K562 (cell line): Measurements from ENCODE around the gene ABHD18. TPM values are rescaled to one million over a fixed set of nuclear protein-coding genes. Genes with fewer than 3 reads are reported as not detected.

Experiments used
- ATAC-seq: fragments of 200-7000 bp; cut with Tn5 transposase; 3 replicates; pipeline ENCODE4 v1.9.1; 2020; ENCODE audit warnings: moderate library complexity
- BruUV-seq: library from RNA; stranded (reverse); fragments of 400-500 nt; replicated peaks from 2 replicates; lab custom pipeline; 2021; lab: Mats Ljungman, UMichigan
- CTCF ChIA-PET: fragments of 300-600 bp; formaldehyde crosslinking; extraction: SDS; loops from one replicate; lab custom pipeline; 2021; ENCODE audit warnings: low intra/inter-chr PET ratio; lab: Yijun Ruan, JAX
- POLR2A ChIA-PET: fragments of 300-600, 350-650 bp; sonication (Branson Sonifier 250); formaldehyde crosslinking; extraction: SDS; loops from one replicate; lab custom pipeline; 2021; ENCODE audit warnings: antibody characterized with exemption, inconsistent platforms; lab: Yijun Ruan, JAX
- DNase-seq, 4 experiments: peaks; one replicate each; pipeline versions ENCODE4 v3.0.0 to v3.0.0-alpha.2; 2011 to 2018; ENCODE audit warnings: low spot score in 3 of 4, mixed read lengths in 3 of 4; ENCODE audit errors: extremely low read depth in 1 of 4
- FAIRE-seq: peaks from 2 replicates; lab custom pipeline; 2011; peaks lifted over from hg19 to GRCh38; lab: Jason Lieb, UNC
- H2AFZ ChIP-seq: 2 replicates; pipeline ENCODE4 v1.6.0; 2011; ENCODE audit warnings: low read depth, low read length, control low read depth, inconsistent platforms
- H3K27ac ChIP-seq: fragments of 200-600 bp; 3 replicates; pipeline ENCODE4 v1.8.0; 2011; ENCODE audit warnings: low read depth, mild to moderate bottlenecking, control low read depth, inconsistent platforms, low read length, moderate library complexity, mixed read lengths; ENCODE audit errors: extremely low read depth
- H3K27me3 ChIP-seq, 2 experiments: fragments of 300-600 bp in 1 of 2; 2 replicates in 1 of 2; 3 replicates in 1 of 2; pipeline versions ENCODE4 v1.6.0 to v1.8.0; 2011; ENCODE audit warnings: inconsistent platforms in 2 of 2, low read length in 2 of 2, mild to moderate bottlenecking in 1 of 2, mixed read lengths in 1 of 2, moderate library complexity in 1 of 2; ENCODE audit not compliant: control insufficient read depth in 2 of 2, insufficient read depth in 2 of 2
- H3K36me3 ChIP-seq: fragments of 300-600 bp; 3 replicates; pipeline ENCODE4 v1.8.0; 2011; ENCODE audit warnings: mild to moderate bottlenecking, low read length, inconsistent platforms; ENCODE audit not compliant: control insufficient read depth, insufficient read depth
- H3K4me1 ChIP-seq, 2 experiments: fragments of 200-600 bp in 1 of 2; replicated peaks in 1 of 2; 2 replicates in 1 of 2; 3 replicates in 1 of 2; pipeline versions ENCODE4 v1.5.1 to v1.8.0; 2011; ENCODE audit warnings: inconsistent platforms in 2 of 2, low read length in 2 of 2, mild to moderate bottlenecking in 1 of 2, mixed read lengths in 1 of 2, moderate library complexity in 1 of 2; ENCODE audit not compliant: control insufficient read depth in 2 of 2, insufficient read depth in 2 of 2
- H3K4me2 ChIP-seq: 2 replicates; pipeline ENCODE4 v1.6.1; 2011; ENCODE audit warnings: low read length, control low read depth, inconsistent platforms, mixed read lengths; ENCODE audit not compliant: insufficient read depth
- H3K4me3 ChIP-seq: fragments of 200-600 bp; sonication (generic), shearing (Covaris generic); 2 replicates; pipeline ENCODE4 v1.5.1; 2016; ENCODE audit warnings: control low read depth, inconsistent platforms
- H3K79me2 ChIP-seq: fragments of 200-600 bp; 3 replicates; pipeline ENCODE4 v1.8.0; 2011; ENCODE audit warnings: low read length, inconsistent platforms; ENCODE audit not compliant: control insufficient read depth, insufficient read depth
- H3K9ac ChIP-seq, 2 experiments: 2 replicates each; pipeline versions ENCODE4 v1.6.0 to v1.6.1; 2011; ENCODE audit warnings: low read depth in 2 of 2, low read length in 2 of 2, control low read depth in 1 of 2, inconsistent platforms in 1 of 2, mild to moderate bottlenecking in 1 of 2, mixed read lengths in 1 of 2; ENCODE audit not compliant: insufficient read depth in 1 of 2
- H3K9me1 ChIP-seq: one replicate; pipeline ENCODE4 v1.6.0; 2011; ENCODE audit warnings: inconsistent platforms, mild to moderate bottlenecking, low read length, moderate library complexity; ENCODE audit not compliant: control insufficient read depth, insufficient read depth
- H3K9me3 ChIP-seq: replicated peaks from 2 replicates; pipeline ENCODE4 v1.5.1; 2011; ENCODE audit warnings: low read depth, low read length, inconsistent platforms; ENCODE audit not compliant: control insufficient read depth, insufficient read depth
- H4K20me1 ChIP-seq: replicated peaks from 2 replicates; pipeline ENCODE4 v1.6.1; 2011; ENCODE audit warnings: low read length, inconsistent platforms, mixed read lengths; ENCODE audit not compliant: control insufficient read depth, insufficient read depth
- CBFA2T3 ChIP-seq: fragments of 450-650 bp; IDR thresholded peaks from 2 replicates; pipeline ENCODE4 v1.6.1; 2017
- CTCFL ChIP-seq: IDR thresholded peaks from 2 replicates; pipeline ENCODE4 v1.6.1; 2011; ENCODE audit warnings: borderline replicate concordance, low read depth, mild to moderate bottlenecking, moderate library complexity, low read length; ENCODE audit not compliant: insufficient read depth, poor library complexity, severe bottlenecking
- FOXP4 ChIP-seq: sonication (generic); formaldehyde crosslinking; IDR thresholded peaks from 2 replicates; pipeline ENCODE4 v1.8.0; 2022; ENCODE audit warnings: mild to moderate bottlenecking, missing genetic modification reagents, borderline replicate concordance
- NCOA2 ChIP-seq, 2 experiments: fragments of 450-650 bp; IDR thresholded peaks; 2 replicates each; pipeline ENCODE4 v1.6.1; 2018; ENCODE audit warnings: mild to moderate bottlenecking in 2 of 2, moderate library complexity in 1 of 2; ENCODE audit not compliant: partially characterized antibody in 2 of 2
- SRF ChIP-seq, 2 experiments: fragments of 250-450, 450-650 bp in 1 of 2; sonication (Bioruptor Pico) in 1 of 2; sonication (generic) in 1 of 2; formaldehyde crosslinking; IDR thresholded peaks; 2 replicates each; pipeline versions ENCODE4 v1.5.0 to v1.5.1; 2020 to 2022; ENCODE audit warnings: mild to moderate bottlenecking in 1 of 2, missing genetic modification reagents in 1 of 2
- ZNF398 ChIP-seq: fragments of 250-450 bp; sonication (Bioruptor Pico); IDR thresholded peaks from 2 replicates; pipeline ENCODE4 v1.8.0; 2021; ENCODE audit warnings: moderate library complexity, mild to moderate bottlenecking, inconsistent platforms
- WGBS: fragments of 100-300 bp; shearing (Covaris generic); methylation state at CpG from one replicate; pipeline ENCODE4 v1.1.6; 2016; ENCODE audit warnings: low coverage, mixed read lengths; ENCODE audit not compliant: insufficient coverage; ENCODE audit errors: missing lambda C conversion rate; 5-methylcytosine and 5-hydroxymethylcytosine counted together
- in situ Hi-C: fragments of 300-500 bp; cut with MboI; formaldehyde crosslinking; loops from 4 replicates; pipeline ENCODE4 v1.15.0; 2018; ENCODE audit warnings: inconsistent platforms, mixed read lengths
- intact Hi-C: fragments of 100-400 bp; cut with micrococcal nuclease; formaldehyde crosslinking; loops from 2 replicates; pipeline ENCODE4 v1.14.2; 2022
- polyA plus RNA-seq, 8 experiments: library from polyadenylated mRNA; depleted of rRNA in 4 of 8; stranded (reverse) in 5 of 8; unstranded in 3 of 8; fragments of >200 nt; fragmentation: Nextera tagmentation in 2 of 8; fragmentation: Illumina TruSeq in 1 of 8; extraction: Ambion mirVana in 2 of 8; extraction: Trizol in 1 of 8; gene quantifications; 2 replicates each; pipeline versions ENCODE4 v1.2.1 to v1.2.3, GENCODE V29; 2011 to 2014; ENCODE audit warnings: inconsistent platforms in 1 of 8, missing spikeins in 1 of 8
- total RNA-seq, 7 experiments: library from RNA; depleted of rRNA in 6 of 7; stranded (reverse); fragments of >200 nt in 6 of 7; fragmentation: Illumina TruSeq in 2 of 7; extraction: Trizol in 2 of 7; gene quantifications; 2 replicates each; pipeline versions ENCODE4 v1.2.1 to v1.2.3, GENCODE V29; 2011 to 2021; ENCODE audit warnings: low replicate concordance in 1 of 7

The ABHD18 gene
- total and polyA plus RNA-seq, 9 of the 15 experiments (the other 6 are each of a cell fraction or from before 2014, with no cell fraction given), result 6.1 to 25.0 (median 16.0) TPM

GRCh38 chr4:128060699-128061565 lies 95.7 kb downstream of the ABHD18 start, which contains the start of gene LARP1B:
TSS of gene LARP1B (plus strand) at chr4:128061312. CDS start at chr4:128074952, 13,640 bp downstream.
- peak; percentile 93 for ATAC-seq
- in situ Hi-C loops, result no loop called here
- H3K9ac ChIP-seq, result peak within 1 kb of the TSS; percentile 94 to 96
- TF ChIP-seq CTCFL (no peak), NCOA2 (IDR thresholded peaks at IDR 0.05; ENCODE audit: partially characterized antibody in 2 of 2) (no peak), ZNF398 (CRISPR knock-in tag) (no peak), SRF (CRISPR knock-in tag; IDR thresholded peaks at IDR 0.05) (peak in 1 of 2 experiments; percentile 47; a peak in 1 of 4 replicates), FOXP4 (CRISPR knock-in tag) (no peak), CBFA2T3 (no peak)

More at GRCh38 chr4:128060699-128061565, 95.7 kb downstream of the ABHD18 start, which contains the start of gene LARP1B:
- H3K79me2 ChIP-seq, result peaks cover 49% of the 10 kb centered on the region
- peak within 1 kb of the TSS; percentile 84 for H2AFZ ChIP-seq
- H3K9me3 ChIP-seq, result no peaks in the 10 kb centered on the region
- peak; percentile 87 for FAIRE-seq
- intact Hi-C loops, result loop anchor here (2.0 to 10.0 kb wide), 4 partner anchors 96 to 279 kb away; partner anchors contain the start of genes ABHD18, HSPA4L, MFSD8 and PGRMC2
- H3K27ac ChIP-seq, result peak within 1 kb of the TSS; percentile 97
- H3K27me3 ChIP-seq, result no peaks in the 10 kb centered on the region
- 1% methylated on average over 57 of the region's 112 CpGs for WGBS
- H3K36me3 ChIP-seq, result 0 out of 3 replicates have a peak, but pooled peaks cover 3% of the 10 kb centered on the region
- peak; percentile 94 to 97 (median 96) for DNase-seq
- H3K4me3 ChIP-seq, result peak within 1 kb of the TSS; percentile 79
- H3K4me2 ChIP-seq, result peak within 1 kb of the TSS; percentile 85
- H3K9me1 ChIP-seq, result no peaks in the 10 kb centered on the region
- H3K4me1 ChIP-seq, result peaks cover 0 to 27% of the 10 kb centered on the region in 2 experiments; a peak in 4 of 5 replicates
- TSS peak; percentile 96 for BruUV-seq
- peaks cover 3% of the 10 kb centered on the region; the same call in 1 of the 2 replicates for H4K20me1 ChIP-seq
- ChIA-PET CTCF (no interaction called here), POLR2A (interaction anchor here (0.6 to 2.0 kb wide), 10 partner anchors 9 to 624 kb away, joined by 3 to 10 read pairs (median 4); partner anchors contain the start of genes ABHD18 and MFSD8)
